ENCODE results near the gene OSTN. TPM values are rescaled to one million over a fixed set of nuclear protein-coding genes. Genes with fewer than 3 reads are reported as not detected.
"Not testable (repeated sequence)": the region's sequence is repeated elsewhere in the genome, so short reads cannot be mapped to it uniquely, and the experiment has no call there.

Gene OSTN
- total RNA-seq, 1 donor from 2014 or later, result 0.36 TPM

DNA sequence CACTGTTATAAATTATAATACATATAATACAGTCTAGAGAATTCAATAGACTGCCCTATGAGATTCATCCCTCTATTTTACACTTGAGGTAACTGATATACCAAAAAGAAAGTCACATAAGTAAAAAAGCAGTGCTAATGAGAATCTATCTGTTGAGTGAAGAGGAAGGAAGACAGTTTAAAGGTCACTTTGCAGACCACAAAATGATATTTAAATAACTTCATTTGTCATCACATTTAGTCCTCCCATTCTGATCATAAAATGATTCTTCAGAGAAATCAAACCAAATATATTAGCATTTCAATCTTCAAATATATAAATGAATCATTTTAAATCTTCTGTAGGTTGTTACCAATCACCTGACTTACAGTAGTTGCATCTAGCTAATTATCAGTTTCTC lies 69.7 kb downstream of the OSTN start:
- Histone ChIP-seq H3K4me3 (no peak overlapping the region), H3K4me1 (no peaks in the 10 kb centered on the region), H3K27me3 (ENCODE audit: low read depth) (no peaks in the 10 kb centered on the region), H3K27ac (replicated peaks) (no peak overlapping the region), H3K36me3 (no peaks in the 10 kb centered on the region), H3K9me3 (replicated peaks) (no peaks in the 10 kb centered on the region)
- DNase-seq, result no peak
- TF ChIP-seq, protein P1, sequence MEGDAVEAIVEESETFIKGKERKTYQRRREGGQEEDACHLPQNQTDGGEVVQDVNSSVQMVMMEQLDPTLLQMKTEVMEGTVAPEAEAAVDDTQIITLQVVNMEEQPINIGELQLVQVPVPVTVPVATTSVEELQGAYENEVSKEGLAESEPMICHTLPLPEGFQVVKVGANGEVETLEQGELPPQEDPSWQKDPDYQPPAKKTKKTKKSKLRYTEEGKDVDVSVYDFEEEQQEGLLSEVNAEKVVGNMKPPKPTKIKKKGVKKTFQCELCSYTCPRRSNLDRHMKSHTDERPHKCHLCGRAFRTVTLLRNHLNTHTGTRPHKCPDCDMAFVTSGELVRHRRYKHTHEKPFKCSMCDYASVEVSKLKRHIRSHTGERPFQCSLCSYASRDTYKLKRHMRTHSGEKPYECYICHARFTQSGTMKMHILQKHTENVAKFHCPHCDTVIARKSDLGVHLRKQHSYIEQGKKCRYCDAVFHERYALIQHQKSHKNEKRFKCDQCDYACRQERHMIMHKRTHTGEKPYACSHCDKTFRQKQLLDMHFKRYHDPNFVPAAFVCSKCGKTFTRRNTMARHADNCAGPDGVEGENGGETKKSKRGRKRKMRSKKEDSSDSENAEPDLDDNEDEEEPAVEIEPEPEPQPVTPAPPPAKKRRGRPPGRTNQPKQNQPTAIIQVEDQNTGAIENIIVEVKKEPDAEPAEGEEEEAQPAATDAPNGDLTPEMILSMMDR (IDR thresholded peaks at IDR 0.05; ENCODE audit: borderline replicate concordance), result no peak
- intact Hi-C loops (cut with micrococcal nuclease), result no loop called here

DNA sequence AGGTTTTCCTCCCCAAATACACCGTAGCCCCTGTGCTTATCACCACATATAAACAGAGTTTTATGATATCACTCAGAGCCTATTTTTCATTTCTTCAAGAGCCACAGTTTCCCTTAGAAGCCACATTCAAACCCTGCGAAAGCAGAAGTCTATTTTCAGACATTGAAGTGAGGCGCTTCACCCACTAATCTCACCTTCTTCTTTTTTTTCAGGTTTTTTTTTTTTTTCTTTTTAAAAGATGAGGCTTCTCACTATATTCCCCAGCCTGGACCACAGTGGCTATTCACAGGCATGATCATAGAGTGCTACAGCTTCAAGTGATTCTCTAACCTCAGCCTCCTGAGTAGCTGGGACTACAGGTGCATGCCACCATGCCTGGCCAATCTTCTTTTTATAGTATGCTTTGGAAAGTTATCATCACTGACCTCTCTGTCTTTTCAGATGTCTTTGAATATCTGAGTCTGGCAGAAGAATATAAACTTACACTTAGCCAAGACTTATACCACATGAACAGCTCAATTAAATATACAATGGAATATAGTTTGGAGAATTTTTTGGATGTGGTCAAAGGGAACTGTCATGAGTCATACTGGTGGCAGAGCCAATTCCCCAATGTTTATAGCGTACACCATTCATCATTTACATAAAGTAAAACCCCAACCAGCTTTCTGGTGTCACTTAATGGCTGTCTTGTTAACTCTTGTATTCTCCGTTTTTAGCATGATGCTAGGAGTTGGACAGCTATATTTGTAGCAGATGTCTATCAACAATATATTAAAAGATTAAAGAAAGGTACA lies 70.4 kb downstream of the OSTN start:
- H3K9me3 ChIP-seq (replicated peaks), result no peaks in the 10 kb centered on the region
- H3K4me3 ChIP-seq, result no peak overlapping the region
- intact Hi-C loops (cut with micrococcal nuclease), result no loop called here
- H3K4me1 ChIP-seq, result no peaks in the 10 kb centered on the region
- no peaks in the 10 kb centered on the region for H3K36me3 ChIP-seq
- no peaks in the 10 kb centered on the region for H3K27me3 ChIP-seq (ENCODE audit: low read depth)
- TF ChIP-seq, protein P1 (IDR thresholded peaks at IDR 0.05; ENCODE audit: borderline replicate concordance), result no peak
- DNase-seq, result no peak
- no peak overlapping the region for H3K27ac ChIP-seq (replicated peaks)

DNA sequence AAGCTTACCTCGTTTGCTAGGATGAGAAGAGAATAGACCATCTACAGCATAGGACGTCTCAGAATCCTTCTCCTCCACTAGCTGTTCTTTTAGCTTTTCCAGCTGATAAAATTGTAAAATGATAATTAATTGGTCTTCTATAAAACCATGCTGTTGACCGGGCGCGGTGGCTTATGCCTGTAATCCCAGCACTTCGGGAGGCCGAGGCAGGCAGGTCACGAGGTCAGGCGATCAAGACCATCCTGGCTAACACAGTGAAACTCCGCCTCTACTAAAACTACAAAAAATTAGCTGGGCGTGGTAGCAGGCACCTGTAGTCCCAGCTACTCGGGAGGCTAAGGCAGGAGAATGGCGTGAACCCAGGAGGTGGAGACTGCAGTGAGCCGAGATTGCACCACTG lies 76.2 kb downstream of the OSTN start:
- H3K27me3 ChIP-seq (ENCODE audit: low read depth); H3K36me3 ChIP-seq; DNase-seq; H3K27ac ChIP-seq (replicated peaks); intact Hi-C loops (cut with micrococcal nuclease); H3K4me1 ChIP-seq; H3K9me3 ChIP-seq (replicated peaks); H3K4me3 ChIP-seq: not testable (repeated sequence)

DNA sequence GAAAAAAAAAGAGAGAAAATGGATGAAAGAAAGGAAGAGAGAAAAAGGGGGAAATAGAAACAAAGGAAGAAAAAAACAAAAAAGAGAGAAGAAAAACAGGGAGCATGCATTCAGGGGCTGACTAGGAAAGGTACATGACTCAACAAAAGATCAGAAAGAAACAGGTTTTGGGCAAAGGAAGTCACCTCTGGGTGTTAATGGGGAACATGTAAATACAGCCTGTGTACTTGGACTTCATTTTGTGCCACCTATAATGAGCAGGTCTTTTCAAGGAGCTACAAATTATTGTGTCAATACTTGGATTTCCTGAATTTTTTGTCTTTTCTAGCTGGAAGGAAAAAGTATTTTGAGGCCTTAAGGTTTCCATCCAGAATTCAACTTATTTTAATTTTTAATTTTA lies 76.7 kb downstream of the OSTN start:
- DNase-seq, result no peak
- Histone ChIP-seq H3K27me3 (ENCODE audit: low read depth) (no peaks in the 10 kb centered on the region), H3K9me3 (replicated peaks) (no peaks in the 10 kb centered on the region), H3K4me1 (no peaks in the 10 kb centered on the region), H3K27ac (replicated peaks) (no peak overlapping the region), H3K36me3 (no peaks in the 10 kb centered on the region), H3K4me3 (no peak overlapping the region)
- TF ChIP-seq, protein P1 (IDR thresholded peaks at IDR 0.05; ENCODE audit: borderline replicate concordance), result no peak
- intact Hi-C loops (cut with micrococcal nuclease), result no loop called here

DNA sequence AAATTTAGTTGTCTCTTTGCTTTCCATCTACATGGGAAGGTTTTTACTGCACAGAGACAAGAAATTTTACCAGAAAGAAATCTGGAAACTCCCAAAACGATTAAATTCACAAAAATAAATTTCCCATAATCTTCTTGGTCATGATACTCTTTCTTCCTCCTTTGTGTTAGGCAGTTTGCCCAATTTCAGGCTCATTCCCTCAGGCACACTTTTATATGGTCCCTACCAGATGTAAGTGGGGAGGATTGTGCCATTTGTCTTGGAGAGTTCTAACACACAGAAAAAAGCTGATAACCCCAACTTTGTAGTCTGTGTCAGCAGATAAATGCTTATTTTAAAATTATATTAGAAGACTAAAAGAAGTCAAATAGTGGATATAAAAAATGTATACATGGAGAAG lies 81.1 kb downstream of the OSTN start:
- no peaks in the 10 kb centered on the region for H3K27me3 ChIP-seq (ENCODE audit: low read depth)
- H3K9me3 ChIP-seq (replicated peaks), result no peaks in the 10 kb centered on the region
- H3K4me1 ChIP-seq, result no peaks in the 10 kb centered on the region
- no peak overlapping the region for H3K4me3 ChIP-seq
- intact Hi-C loops (cut with micrococcal nuclease), result no loop called here
- TF ChIP-seq, protein P1 (IDR thresholded peaks at IDR 0.05; ENCODE audit: borderline replicate concordance), result no peak
- no peak overlapping the region for H3K27ac ChIP-seq (replicated peaks)
- no peaks in the 10 kb centered on the region for H3K36me3 ChIP-seq
- DNase-seq, result no peak

DNA sequence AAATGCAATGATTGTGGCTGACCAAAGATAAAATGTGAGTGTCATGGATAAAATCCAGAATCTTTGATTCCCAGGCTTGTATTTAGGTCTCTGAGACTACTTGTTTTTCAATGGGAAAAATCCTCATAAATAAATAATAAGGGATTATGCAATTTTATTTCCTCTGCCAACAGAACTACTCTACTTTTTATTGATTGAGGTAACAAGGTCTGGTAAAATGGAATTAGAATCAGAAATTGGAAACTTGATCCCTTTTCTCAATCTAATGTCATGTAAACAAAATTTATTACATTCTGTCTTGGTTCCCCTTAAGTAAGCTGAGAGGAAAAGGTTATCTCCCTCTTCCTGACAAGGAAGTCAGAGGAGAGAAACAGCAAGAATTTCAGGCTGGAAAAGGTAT lies 81.8 kb downstream of the OSTN start:
- intact Hi-C loops (cut with micrococcal nuclease), result no loop called here
- TF ChIP-seq, protein P1 (IDR thresholded peaks at IDR 0.05; ENCODE audit: borderline replicate concordance), result no peak
- Histone ChIP-seq H3K4me3 (no peak overlapping the region), H3K27ac (replicated peaks) (no peak overlapping the region), H3K9me3 (replicated peaks) (no peaks in the 10 kb centered on the region), H3K27me3 (ENCODE audit: low read depth) (no peaks in the 10 kb centered on the region), H3K4me1 (no peaks in the 10 kb centered on the region), H3K36me3 (no peaks in the 10 kb centered on the region)
- no peak for DNase-seq

Measured in left ventricle myocardium inferior (tissue), 1 donor.